Activated T-cell treated with anti-CD3 and anti-CD28 coated beads, Interleukin-2, amount 50 U/mL, for 72 hours (primary cell): ENCODE data around the gene EMC8. TPM values are rescaled to one million over a fixed set of nuclear protein-coding genes. Genes with fewer than 3 reads are reported as not detected.
A peak's percentile ranks its signal among the peaks of the same experiment; 100 is the strongest.

Experiments used
- ATAC-seq, 2 donors: fragments of 150-1000 bp; cut with Tn5 transposase; replicated peaks in 1 of 2; 2 replicates each; pipeline ENCODE4 v1.10.0; 2021; ENCODE audit warnings: moderate library complexity in 2 of 2, mild to moderate bottlenecking in 1 of 2
- DNase-seq, 2 donors: peaks; one replicate each; pipeline ENCODE4 v3.0.0; 2021 to 2022; ENCODE audit warnings: mixed read lengths in 1 of 2
- H3K27ac Mint-ChIP-seq: one replicate; pipeline ENCODE4 v1.8.0; 2022; ENCODE audit warnings: mild to moderate bottlenecking, moderate library complexity, mixed read lengths
- H3K27me3 Mint-ChIP-seq: one replicate; pipeline ENCODE4 v1.8.0; 2022; ENCODE audit warnings: low read depth, mixed read lengths
- H3K36me3 Mint-ChIP-seq, 2 donors: one replicate each; pipeline ENCODE4 v1.8.0; 2022; ENCODE audit warnings: mixed read lengths in 2 of 2, mild to moderate bottlenecking in 1 of 2; ENCODE audit not compliant: insufficient read depth in 2 of 2
- H3K4me1 Mint-ChIP-seq: one replicate; pipeline ENCODE4 v1.8.0; 2022; ENCODE audit warnings: low read depth, mixed read lengths
- H3K4me3 Mint-ChIP-seq, 2 donors: one replicate each; pipeline ENCODE4 v1.8.0; 2022; ENCODE audit warnings: mild to moderate bottlenecking in 2 of 2, mixed read lengths in 2 of 2, moderate library complexity in 2 of 2
- H3K9me3 Mint-ChIP-seq, 2 donors: one replicate each; pipeline ENCODE4 v1.8.0; 2022; ENCODE audit warnings: mixed read lengths in 2 of 2
- total RNA-seq, 2 donors: library from RNA; stranded (reverse); gene quantifications; one replicate each; pipeline ENCODE4 v1.2.3, GENCODE V29; 2022

EMC8 gene
- total RNA-seq, 2 donors from 2014 or later: 26.5 to 32.8 TPM

- no peak for ATAC-seq
- no peaks in the 10 kb centered on the region for H3K9me3 Mint-ChIP-seq
- no peaks in the 10 kb centered on the region for H3K27me3 Mint-ChIP-seq
- no peak overlapping the region for H3K4me3 Mint-ChIP-seq
- no peak overlapping the region for H3K27ac Mint-ChIP-seq
- peaks cover 23 to 40% of the 10 kb centered on the region in 2 donors for H3K36me3 Mint-ChIP-seq
- DNase-seq: no peak
- H3K4me1 Mint-ChIP-seq: peaks cover 30% of the 10 kb centered on the region
These were observed 6.2 kb upstream of the EMC8 start for GRCh38 chr16:85805442-85806045.

- no peak overlapping the region for H3K27ac Mint-ChIP-seq
- H3K4me3 Mint-ChIP-seq: no peak overlapping the region
- H3K36me3 Mint-ChIP-seq: peaks cover 23 to 40% of the 10 kb centered on the region in 2 donors
- peaks cover 36% of the 10 kb centered on the region for H3K4me1 Mint-ChIP-seq
- H3K27me3 Mint-ChIP-seq: no peaks in the 10 kb centered on the region
- no peak for ATAC-seq
- DNase-seq: no peak
- H3K9me3 Mint-ChIP-seq: no peaks in the 10 kb centered on the region
These were observed 4.2 kb upstream of the EMC8 start for GRCh38 chr16:85803570-85803969.

- ATAC-seq: peak in 1 of 2 donors; percentile 23
- peaks cover 22 to 37% of the 10 kb centered on the region in 2 donors for H3K36me3 Mint-ChIP-seq
- no peaks in the 10 kb centered on the region for H3K27me3 Mint-ChIP-seq
- H3K4me3 Mint-ChIP-seq: peak overlapping the region; percentile 90 to 92
- peaks cover 63% of the 10 kb centered on the region for H3K4me1 Mint-ChIP-seq
- no peaks in the 10 kb centered on the region for H3K9me3 Mint-ChIP-seq
- H3K27ac Mint-ChIP-seq: peak overlapping the region; percentile 93
- peak in 1 of 2 donors; percentile 35 for DNase-seq
These were observed 951 bp upstream of the EMC8 start for GRCh38 chr16:85800321-85800669.

- ATAC-seq (peak; percentile 42 to 47), DNase-seq (peak; percentile 39 to 55)
- Mint-ChIP-seq H3K9me3 (no peaks in the 10 kb centered on the region), H3K36me3 (peaks cover 20 to 31% of the 10 kb centered on the region in 2 donors), H3K4me3 (peak overlapping the region; percentile 91 to 92), H3K27me3 (no peaks in the 10 kb centered on the region), H3K4me1 (peaks cover 62% of the 10 kb centered on the region), H3K27ac (peak overlapping the region; percentile 87)
These were observed 345 bp downstream of the EMC8 start for GRCh38 chr16:85798901-85799496.

GRCh38 chr16:85798283-85798776 lies 1.0 kb downstream of the EMC8 start:
- no peak for ATAC-seq
- Mint-ChIP-seq H3K36me3 (peaks cover 15 to 26% of the 10 kb centered on the region in 2 donors), H3K4me3 (peak overlapping the region; percentile 91 to 92), H3K27ac (peak overlapping the region; percentile 87), H3K4me1 (peaks cover 55% of the 10 kb centered on the region), H3K9me3 (no peaks in the 10 kb centered on the region), H3K27me3 (no peaks in the 10 kb centered on the region)
- no peak for DNase-seq

GRCh38 chr16:85796599-85796998 lies 2.7 kb downstream of the EMC8 start:
- DNase-seq (no peak), ATAC-seq (no peak)
- no peak overlapping the region for H3K27ac Mint-ChIP-seq
- H3K9me3 Mint-ChIP-seq: no peaks in the 10 kb centered on the region
- peaks cover 14 to 25% of the 10 kb centered on the region in 2 donors for H3K36me3 Mint-ChIP-seq
- H3K4me1 Mint-ChIP-seq: peaks cover 53% of the 10 kb centered on the region
- H3K4me3 Mint-ChIP-seq: no peak overlapping the region
- H3K27me3 Mint-ChIP-seq: no peaks in the 10 kb centered on the region

GRCh38 chr16:85796152-85796551 lies 3.2 kb downstream of the EMC8 start:
- Mint-ChIP-seq H3K27ac (no peak overlapping the region), H3K27me3 (no peaks in the 10 kb centered on the region), H3K36me3 (peaks cover 14 to 28% of the 10 kb centered on the region in 2 donors), H3K4me1 (peaks cover 57% of the 10 kb centered on the region), H3K4me3 (no peak overlapping the region), H3K9me3 (no peaks in the 10 kb centered on the region)
- no peak for DNase-seq
- ATAC-seq: no peak

GRCh38 chr16:85794696-85795095 lies 4.6 kb downstream of the EMC8 start:
- DNase-seq: no peak
- Mint-ChIP-seq H3K27me3 (no peaks in the 10 kb centered on the region), H3K36me3 (peaks cover 14 to 31% of the 10 kb centered on the region in 2 donors), H3K27ac (no peak overlapping the region), H3K4me3 (no peak overlapping the region), H3K9me3 (no peaks in the 10 kb centered on the region), H3K4me1 (peaks cover 54% of the 10 kb centered on the region)
- ATAC-seq: no peak

GRCh38 chr16:85793662-85794298 lies 5.6 kb downstream of the EMC8 start:
- no peak overlapping the region for H3K27ac Mint-ChIP-seq

GRCh38 chr16:85789773-85790172 lies 9.6 kb downstream of the EMC8 start:
- Mint-ChIP-seq H3K36me3 (peaks cover 7 to 21% of the 10 kb centered on the region in 2 donors), H3K27me3 (no peaks in the 10 kb centered on the region), H3K9me3 (no peaks in the 10 kb centered on the region), H3K27ac (no peak overlapping the region), H3K4me3 (no peak overlapping the region), H3K4me1 (peaks cover 22% of the 10 kb centered on the region)
- ATAC-seq: no peak
- no peak for DNase-seq

More at GRCh38 chr16:85793662-85794298, 5.6 kb downstream of the EMC8 start:
- no peaks in the 10 kb centered on the region for H3K9me3 Mint-ChIP-seq
- no peaks in the 10 kb centered on the region for H3K27me3 Mint-ChIP-seq
- peaks cover 14 to 31% of the 10 kb centered on the region in 2 donors for H3K36me3 Mint-ChIP-seq
- ATAC-seq (no peak), DNase-seq (no peak)
- H3K4me1 Mint-ChIP-seq: peaks cover 54% of the 10 kb centered on the region
- H3K4me3 Mint-ChIP-seq: no peak overlapping the region

GRCh38 chr16:85788819-85789218 lies 10.5 kb downstream of the EMC8 start:
- ATAC-seq: no peak
- H3K9me3 Mint-ChIP-seq: no peaks in the 10 kb centered on the region
- no peak overlapping the region for H3K27ac Mint-ChIP-seq
- no peak for DNase-seq
- peaks cover 22% of the 10 kb centered on the region for H3K4me1 Mint-ChIP-seq
- H3K36me3 Mint-ChIP-seq: peaks cover 7 to 19% of the 10 kb centered on the region in 2 donors
- no peak overlapping the region for H3K4me3 Mint-ChIP-seq
- H3K27me3 Mint-ChIP-seq: no peaks in the 10 kb centered on the region

GRCh38 chr16:85785927-85786326 lies 13.4 kb downstream of the EMC8 start:
- H3K4me1 Mint-ChIP-seq: peaks cover 9% of the 10 kb centered on the region
- H3K36me3 Mint-ChIP-seq: peaks cover 0 to 6% of the 10 kb centered on the region in 2 donors
- DNase-seq (no peak), ATAC-seq (no peak)
- no peak overlapping the region for H3K27ac Mint-ChIP-seq
- H3K9me3 Mint-ChIP-seq: no peaks in the 10 kb centered on the region
- H3K4me3 Mint-ChIP-seq: no peak overlapping the region
- H3K27me3 Mint-ChIP-seq: no peaks in the 10 kb centered on the region

- Mint-ChIP-seq H3K27ac (no peak overlapping the region), H3K4me3 (no peak overlapping the region), H3K9me3 (no peaks in the 10 kb centered on the region), H3K27me3 (no peaks in the 10 kb centered on the region), H3K4me1 (no peaks in the 10 kb centered on the region), H3K36me3 (peaks cover 2 to 3% of the 10 kb centered on the region in 2 donors)
- DNase-seq (no peak), ATAC-seq (no peak)
These were observed 14.5 kb downstream of the EMC8 start for GRCh38 chr16:85784813-85785212.
